ENCODE measurements around the gene ARHGAP22. TPM values are rescaled to one million over a fixed set of nuclear protein-coding genes. Genes with fewer than 3 reads are reported as not detected.

Gene ARHGAP22
- total RNA-seq, 1 donor, result 22.9 TPM

- DNase-seq (ENCODE audit: low read depth), result no peak
- no peak overlapping the region for H3K4me3 ChIP-seq (ENCODE audit: low read depth, low read length)
- no peak for TF ChIP-seq CTCF (IDR thresholded peaks at IDR 0.05; ENCODE audit: insufficient read depth, low read depth, low read length)
Measured at GRCh38 chr10:48490946-48491345, 113.9 kb downstream of the ARHGAP22 start.

GRCh38 chr10:48490571-48490940, 114.3 kb downstream of the ARHGAP22 start:
- no peak for DNase-seq (ENCODE audit: low read depth)
- no peak for TF ChIP-seq CTCF (IDR thresholded peaks at IDR 0.05; ENCODE audit: insufficient read depth, low read depth, low read length)
- H3K4me3 ChIP-seq (ENCODE audit: low read depth, low read length), result no peak overlapping the region

GRCh38 chr10:48489099-48489498, 115.8 kb downstream of the ARHGAP22 start:
- H3K4me3 ChIP-seq (ENCODE audit: low read depth, low read length), result no peak overlapping the region
- TF ChIP-seq CTCF (IDR thresholded peaks at IDR 0.05; ENCODE audit: insufficient read depth, low read depth, low read length), result no peak
- no peak for DNase-seq (ENCODE audit: low read depth)

GRCh38 chr10:48487244-48487643, 117.6 kb downstream of the ARHGAP22 start:
- TF ChIP-seq CTCF (IDR thresholded peaks at IDR 0.05; ENCODE audit: insufficient read depth, low read depth, low read length), result no peak
- no peak for DNase-seq (ENCODE audit: low read depth)
- no peak overlapping the region for H3K4me3 ChIP-seq (ENCODE audit: low read depth, low read length)

- no peak for DNase-seq (ENCODE audit: low read depth)
- TF ChIP-seq CTCF (IDR thresholded peaks at IDR 0.05; ENCODE audit: insufficient read depth, low read depth, low read length), result no peak
- H3K4me3 ChIP-seq (ENCODE audit: low read depth, low read length), result no peak overlapping the region
Measured at GRCh38 chr10:48485711-48486110, 119.2 kb downstream of the ARHGAP22 start.

GRCh38 chr10:48484911-48485310, 120.0 kb downstream of the ARHGAP22 start:
- no peak for DNase-seq (ENCODE audit: low read depth)
- no peak overlapping the region for H3K4me3 ChIP-seq (ENCODE audit: low read depth, low read length)
- TF ChIP-seq CTCF (IDR thresholded peaks at IDR 0.05; ENCODE audit: insufficient read depth, low read depth, low read length), result no peak

- H3K4me3 ChIP-seq (ENCODE audit: low read depth, low read length), result no peak overlapping the region
Measured at GRCh38 chr10:48482207-48482606, 122.7 kb downstream of the ARHGAP22 start.

More at GRCh38 chr10:48482207-48482606, 122.7 kb downstream of the ARHGAP22 start:
- TF ChIP-seq CTCF (IDR thresholded peaks at IDR 0.05; ENCODE audit: insufficient read depth, low read depth, low read length), result no peak
- DNase-seq (ENCODE audit: low read depth), result peak; percentile 18
